Stimulated activated CD4-positive, alpha-beta T cell treated with anti-CD3 and anti-CD28 coated beads, Interleukin-2, amount 100 ng/mL, for 4 hours (primary cell): ENCODE measurements around the gene PRSS36.
"Not testable (repeated sequence)": the region's sequence is repeated elsewhere in the genome, so short reads cannot be mapped to it uniquely, and the experiment has no call there.

ENCODE experiments used
- DNase-seq: peaks from one replicate; pipeline ENCODE4 v3.0.0-alpha.2; 2020; ENCODE audit warnings: low read depth

The PRSS36 gene

GRCh38 chr16:31141489-31142108, 8.3 kb downstream of the PRSS36 start:
- no peak for DNase-seq

- not testable (repeated sequence) for DNase-seq
These were observed 8.8 kb downstream of the PRSS36 start for GRCh38 chr16:31141071-31141469.

GRCh38 chr16:31138621-31139578, 11.0 kb downstream of the PRSS36 start:
- DNase-seq, result no peak

GRCh38 chr16:31136822-31137499, 12.9 kb downstream of the PRSS36 start:
- not testable (repeated sequence) for DNase-seq

GRCh38 chr16:31136287-31136662, 13.6 kb downstream of the PRSS36 start:
- DNase-seq, result no peak

- DNase-seq, result no peak
These were observed 14.2 kb downstream of the PRSS36 start, which contains the start of gene PRSS8 for GRCh38 chr16:31135535-31136286. Gene PRSS8, minus strand, starts transcription at chr16:31135727. Its CDS starts 229 bp downstream, at chr16:31135498.

GRCh38 chr16:31134625-31135534, 15.0 kb downstream of the PRSS36 start:
- DNase-seq, result no peak

GRCh38 chr16:31134091-31134571, 15.7 kb downstream of the PRSS36 start:
- no peak for DNase-seq

- no peak for DNase-seq
These were observed 16.8 kb downstream of the PRSS36 start for GRCh38 chr16:31133046-31133501.

- no peak for DNase-seq
These were observed 17.4 kb downstream of the PRSS36 start for GRCh38 chr16:31132303-31132979.

- DNase-seq, result no peak
These were observed 18.0 kb downstream of the PRSS36 start for GRCh38 chr16:31131841-31132271.

- no peak for DNase-seq
These were observed 18.4 kb downstream of the PRSS36 start for GRCh38 chr16:31131416-31131815.

- DNase-seq, result no peak
These were observed 19.0 kb downstream of the PRSS36 start for GRCh38 chr16:31130899-31131298.

GRCh38 chr16:31130336-31130891, 19.5 kb downstream of the PRSS36 start:
- no peak for DNase-seq

GRCh38 chr16:31129568-31130335, 20.1 kb downstream of the PRSS36 start:
- DNase-seq, result no peak

- DNase-seq, result no peak
These were observed 20.9 kb downstream of the PRSS36 start for GRCh38 chr16:31128711-31129567.

GRCh38 chr16:31127182-31127581, 22.7 kb downstream of the PRSS36 start:
- no peak for DNase-seq

- no peak for DNase-seq
These were observed 24.0 kb downstream of the PRSS36 start for GRCh38 chr16:31125844-31126243.
